Metanephros (tissue), 1 donor: ENCODE measurements around the gene CNOT4. TPM values are rescaled to one million over a fixed set of nuclear protein-coding genes. Genes with fewer than 3 reads are reported as not detected.

Experiments
- total RNA-seq: library from RNA; depleted of rRNA; stranded (reverse); fragments of >200 nt; gene quantifications from one replicate; pipeline ENCODE4 v1.2.3, GENCODE V29; 2014

CNOT4 gene
- 22.7 TPM for total RNA-seq

GRCh38 chr7:135509839-135510591 is at the start of gene CNOT4:
Gene CNOT4, minus strand, starts transcription at chr7:135510102. Its CDS starts 71,771 bp downstream, at chr7:135438331.

GRCh38 chr7:135557455-135558336 is 47.8 kb upstream of the CNOT4 start, which contains the start of gene NUP205:
Gene NUP205, plus strand, starts transcription at chr7:135557917. Its CDS starts 28 bp downstream, at chr7:135557945.

Other genes starting within 250 kb of the CNOT4 start
- 44.2 TPM for gene NUP205, start 47.8 kb upstream of the CNOT4 start, total RNA-seq
- gene STMP1, start 152.4 kb upstream of the CNOT4 start, total RNA-seq = 26.6 TPM
- gene SLC13A4, start 218.1 kb upstream of the CNOT4 start, total RNA-seq = not detected
- not detected for gene FAM180A, start 238.7 kb upstream of the CNOT4 start, total RNA-seq